H9 (cell line): ENCODE data around the gene GADD45A. TPM values are rescaled to one million over a fixed set of nuclear protein-coding genes. Genes with fewer than 3 reads are reported as not detected.

Experiments
- DNase-seq: peaks from one replicate; pipeline ENCODE4 v3.0.0-alpha.2; 2017
- H2AFZ ChIP-seq: one replicate; pipeline ENCODE4 v1.6.1; 2013; ENCODE audit warnings: mild to moderate bottlenecking, low read length, control low read depth, moderate library complexity
- H2AK5ac ChIP-seq: 2 replicates; pipeline ENCODE4 v1.6.1; 2013; ENCODE audit warnings: low read length, control low read depth, mixed read lengths; ENCODE audit not compliant: insufficient read length
- H2BK120ac ChIP-seq: one replicate; pipeline ENCODE4 v1.6.1; 2013; ENCODE audit warnings: low read depth, mild to moderate bottlenecking, low read length, control low read depth, inconsistent platforms; ENCODE audit not compliant: poor library complexity, severe bottlenecking
- H2BK12ac ChIP-seq: 2 replicates; pipeline ENCODE4 v1.6.1; 2013; ENCODE audit warnings: low read length, control low read depth, mixed read lengths, low read depth; ENCODE audit not compliant: insufficient read length
- H2BK15ac ChIP-seq: 2 replicates; pipeline ENCODE4 v1.6.1; 2013; ENCODE audit warnings: low read depth, low read length, control low read depth
- H2BK20ac ChIP-seq: one replicate; pipeline ENCODE4 v1.6.1; 2013; ENCODE audit warnings: low read depth, mild to moderate bottlenecking, low read length, control low read depth, inconsistent platforms; ENCODE audit not compliant: poor library complexity, severe bottlenecking
- H2BK5ac ChIP-seq: 2 replicates; pipeline ENCODE4 v1.6.1; 2013; ENCODE audit warnings: low read length, control low read depth, mixed read lengths; ENCODE audit not compliant: insufficient read length
- H3K14ac ChIP-seq: 2 replicates; pipeline ENCODE4 v1.6.1; 2013; ENCODE audit warnings: low read length, control low read depth; ENCODE audit not compliant: insufficient read depth
- H3K18ac ChIP-seq: 2 replicates; pipeline ENCODE4 v1.6.1; 2013; ENCODE audit warnings: low read depth, mild to moderate bottlenecking, mixed read lengths, low read length, control low read depth; ENCODE audit not compliant: insufficient read length
- H3K23ac ChIP-seq: 2 replicates; pipeline ENCODE4 v1.6.1; 2013; ENCODE audit warnings: low read length, control low read depth, mixed read lengths, low read depth; ENCODE audit not compliant: insufficient read length
- H3K23me2 ChIP-seq: 2 replicates; pipeline ENCODE4 v1.6.1; 2013; ENCODE audit warnings: low read depth, mild to moderate bottlenecking, mixed read lengths, low read length, control low read depth; ENCODE audit not compliant: insufficient read length, poor library complexity, severe bottlenecking
- H3K27ac ChIP-seq: 2 replicates; pipeline ENCODE4 v1.5.1; 2013; ENCODE audit warnings: low read length, control low read depth, mixed read lengths, low read depth; ENCODE audit not compliant: insufficient read length
- H3K27me3 ChIP-seq: 2 replicates; pipeline ENCODE4 v1.6.1; 2013; ENCODE audit warnings: low read length, control low read depth, inconsistent platforms; ENCODE audit not compliant: insufficient read depth
- H3K4ac ChIP-seq: 2 replicates; pipeline ENCODE4 v1.6.1; 2013; ENCODE audit warnings: low read depth, mild to moderate bottlenecking, control low read depth, inconsistent platforms, low read length, moderate library complexity
- H3K4me1 ChIP-seq: 2 replicates; pipeline ENCODE4 v1.6.1; 2013; ENCODE audit warnings: low read length, control low read depth, inconsistent platforms; ENCODE audit not compliant: insufficient read depth
- H3K4me2 ChIP-seq: 2 replicates; pipeline ENCODE4 v1.6.1; 2013; ENCODE audit warnings: low read length, control low read depth, mixed read lengths; ENCODE audit not compliant: insufficient read length, insufficient read depth
- H3K56ac ChIP-seq: 2 replicates; pipeline ENCODE4 v1.6.1; 2013; ENCODE audit warnings: low read depth, mild to moderate bottlenecking, mixed read lengths, low read length, control low read depth; ENCODE audit not compliant: insufficient read length
- H3K79me1 ChIP-seq: 2 replicates; pipeline ENCODE4 v1.6.1; 2013; ENCODE audit warnings: low read depth, mild to moderate bottlenecking, moderate library complexity, low read length, control low read depth, inconsistent platforms; ENCODE audit not compliant: insufficient read depth, poor library complexity, severe bottlenecking
- H3K79me2 ChIP-seq: 2 replicates; pipeline ENCODE4 v1.6.1; 2013; ENCODE audit warnings: low read length, control low read depth, inconsistent platforms; ENCODE audit not compliant: insufficient read depth
- H3K9ac ChIP-seq: 2 replicates; pipeline ENCODE4 v1.6.1; 2013; ENCODE audit warnings: low read length, control low read depth, mixed read lengths; ENCODE audit not compliant: insufficient read length; ENCODE audit errors: extremely low read depth
- H3K9me3 ChIP-seq: one replicate; pipeline ENCODE4 v1.6.1; 2013; ENCODE audit warnings: low read depth, low read length, inconsistent platforms; ENCODE audit not compliant: control insufficient read depth
- H3T11ph ChIP-seq: one replicate; pipeline ENCODE4 v1.6.1; 2013; ENCODE audit warnings: mild to moderate bottlenecking, low read length, control low read depth, inconsistent platforms
- H4K20me1 ChIP-seq: one replicate; pipeline ENCODE4 v1.6.1; 2013; ENCODE audit not compliant: control insufficient read depth, insufficient read length, insufficient read depth
- H4K5ac ChIP-seq: 2 replicates; pipeline ENCODE4 v1.6.1; 2013; ENCODE audit warnings: low read depth, mild to moderate bottlenecking, mixed read lengths, low read length, control low read depth; ENCODE audit not compliant: insufficient read length
- H4K8ac ChIP-seq: replicated peaks from 2 replicates; pipeline ENCODE4 v1.6.1; 2013; ENCODE audit warnings: low read length, control low read depth, mixed read lengths, low read depth; ENCODE audit not compliant: insufficient read length
- H4K91ac ChIP-seq: 2 replicates; pipeline ENCODE4 v1.6.1; 2013; ENCODE audit warnings: low read depth, mild to moderate bottlenecking, moderate library complexity, mixed read lengths, low read length, control low read depth; ENCODE audit not compliant: insufficient read length
- H3K27ac Mint-ChIP-seq, 3 experiments: 2 replicates in 2 of 3; 3 replicates in 1 of 3; pipeline ENCODE4 v1.8.0; 2020 to 2021; ENCODE audit warnings: mixed read lengths in 3 of 3, mild to moderate bottlenecking in 1 of 3, moderate library complexity in 1 of 3
- H3K27me3 Mint-ChIP-seq: 2 replicates; pipeline ENCODE4 v1.8.0; 2021; ENCODE audit warnings: low read depth, mild to moderate bottlenecking, moderate library complexity, mixed read lengths
- H3K36me3 Mint-ChIP-seq, 3 experiments: 2 replicates in 2 of 3; 3 replicates in 1 of 3; pipeline ENCODE4 v1.8.0; 2020 to 2021; ENCODE audit warnings: low read depth in 3 of 3, mixed read lengths in 3 of 3; ENCODE audit not compliant: insufficient read depth in 1 of 3
- H3K4me1 Mint-ChIP-seq, 2 experiments: 2 replicates each; pipeline ENCODE4 v1.8.0; 2020; ENCODE audit warnings: mixed read lengths in 2 of 2
- H3K4me3 Mint-ChIP-seq, 2 experiments: 2 replicates in 1 of 2; 3 replicates in 1 of 2; pipeline ENCODE4 v1.8.0; 2020 to 2021; ENCODE audit warnings: mild to moderate bottlenecking in 2 of 2, mixed read lengths in 2 of 2, moderate library complexity in 1 of 2
- H3K9me3 Mint-ChIP-seq, 2 experiments: 2 replicates in 1 of 2; 3 replicates in 1 of 2; pipeline ENCODE4 v1.8.0; 2020; ENCODE audit warnings: mild to moderate bottlenecking in 2 of 2, mixed read lengths in 2 of 2, moderate library complexity in 1 of 2
- CTCF ChIP-seq: fragments of 200-600 bp; sonication (generic); conservative IDR thresholded peaks from 3 replicates; pipeline ENCODE4 v1.8.0; 2021; ENCODE audit warnings: antibody characterized with exemption, mild to moderate bottlenecking
- WGBS: extraction: QIAGEN DNeasy Blood & Tissue Kit; methylation state at CpG from one replicate; pipeline ENCODE4 v1.1.7; 2013; ENCODE audit warnings: missing lambda C conversion rate, low lambda C conversion rate, mixed read lengths; ENCODE audit not compliant: insufficient read length; ENCODE audit errors: extremely low coverage; 5-methylcytosine and 5-hydroxymethylcytosine counted together
- total RNA-seq: library from RNA; stranded (reverse); gene quantifications from 2 replicates; pipeline ENCODE4 v1.2.1, GENCODE V29; 2021

The GADD45A gene
- total RNA-seq, 1 experiment from 2014 or later, result 22.8 TPM

- Histone ChIP-seq H2BK5ac (no peak overlapping the region), H4K20me1 (no peaks in the 10 kb centered on the region), H3K27ac (no peak overlapping the region), H3K4me2 (no peak overlapping the region), H3K56ac (no peak overlapping the region), H4K5ac (no peak overlapping the region), H4K91ac (no peak overlapping the region), H3T11ph (no peak overlapping the region), H2AK5ac (no peak overlapping the region), H3K23ac (no peak overlapping the region), H3K14ac (no peak overlapping the region), H2AFZ (no peak overlapping the region), H2BK20ac (no peak overlapping the region), H3K4ac (no peak overlapping the region), H2BK120ac (no peak overlapping the region), H4K8ac (no peak overlapping the region), H2BK15ac (no peak overlapping the region), H3K9ac (no peak overlapping the region), H2BK12ac (no peak overlapping the region), H3K4me1 (peaks cover 3% of the 10 kb centered on the region; the same call in 1 of the 2 replicates), H3K18ac (no peak overlapping the region), H3K79me2 (no peaks in the 10 kb centered on the region), H3K9me3 (no peaks in the 10 kb centered on the region), H3K27me3 (no peaks in the 10 kb centered on the region), H3K79me1 (no peaks in the 10 kb centered on the region), H3K23me2 (peaks cover 5% of the 10 kb centered on the region)
- Mint-ChIP-seq H3K4me1 (peaks cover 22 to 24% of the 10 kb centered on the region in 2 experiments), H3K4me3 (no peak overlapping the region), H3K9me3 (no peaks in the 10 kb centered on the region; a peak in 1 of 5 replicates), H3K27ac (no peak overlapping the region), H3K36me3 (peaks cover 3 to 18% (median 11%) of the 10 kb centered on the region in 3 experiments), H3K27me3 (no peaks in the 10 kb centered on the region)
- no peak for DNase-seq
- no CpG with 5 or more reads among the region's 2 CpGs for WGBS
- no peak for TF ChIP-seq CTCF
Observed at GRCh38 chr1:67690411-67690810, 5.4 kb downstream of the GADD45A start.
